Heart right ventricle (tissue), 16 donors: ENCODE measurements around the gene ATP1A2. TPM values are rescaled to one million over a fixed set of nuclear protein-coding genes. Genes with fewer than 3 reads are reported as not detected.

Experiments
- ATAC-seq, 8 donors: fragments of 200-7000 bp; cut with Tn5 transposase; one replicate each; pipeline ENCODE4 v1.9.1; 2020; ENCODE audit warnings: mild to moderate bottlenecking in 8 of 8, moderate library complexity in 8 of 8, moderate number of reproducible peaks in 1 of 8
- DNase-seq, 2 donors: peaks; one replicate each; pipeline ENCODE4 v3.0.0-alpha.2; 2020
- H3K27ac ChIP-seq, 10 donors: fragments of 200-600 bp; sonication (generic) in 2 of 10; one replicate each; pipeline versions ENCODE4 v1.5.0 to v1.8.0; 2020 to 2022; ENCODE audit warnings: mild to moderate bottlenecking in 3 of 10
- H3K27me3 ChIP-seq, 7 donors: fragments of 200-600 bp; one replicate each; pipeline ENCODE4 v1.8.0; 2021 to 2022; ENCODE audit warnings: mild to moderate bottlenecking in 2 of 7
- H3K36me3 ChIP-seq, 9 donors: fragments of 200-600 bp; sonication (generic) in 1 of 9; one replicate each; pipeline versions ENCODE4 v1.5.0 to v1.8.0; 2020 to 2022; ENCODE audit warnings: mild to moderate bottlenecking in 2 of 9
- H3K4me1 ChIP-seq, 9 donors: fragments of 200-600 bp; sonication (generic) in 1 of 9; one replicate each; pipeline versions ENCODE4 v1.5.0 to v1.8.0; 2020 to 2022; ENCODE audit warnings: mild to moderate bottlenecking in 4 of 9
- H3K4me3 ChIP-seq, 10 donors: fragments of 200-600 bp; sonication (generic) in 2 of 10; one replicate each; pipeline versions ENCODE4 v1.5.0 to v1.8.0; 2020 to 2022; ENCODE audit warnings: mild to moderate bottlenecking in 7 of 10, moderate library complexity in 2 of 10
- H3K9me3 ChIP-seq, 11 donors: fragments of 200-600 bp in 10 of 11; sonication (generic) in 2 of 11; one replicate each; pipeline versions ENCODE4 v1.5.0 to v1.8.0; 2013 to 2022; ENCODE audit warnings: mild to moderate bottlenecking in 2 of 11, control low read depth in 1 of 11, moderate library complexity in 1 of 11
- WGBS, 2 donors: extraction: QIAGEN DNeasy Blood & Tissue Kit; methylation state at CpG; one replicate each; pipeline ENCODE4 v1.1.7; 2013; ENCODE audit warnings: inconsistent platforms in 1 of 2; 5-methylcytosine and 5-hydroxymethylcytosine counted together
- intact Hi-C, 10 donors: fragments of 100-400 bp; cut with DNase I; formaldehyde crosslinking; loops; one replicate each; pipeline versions ENCODE4 v1.11.1 to v1.14.2; 2022
- polyA plus RNA-seq, 2 donors: library from polyadenylated mRNA; stranded (reverse); fragments of 200-250 nt; gene quantifications; one replicate each; pipeline ENCODE4 v1.2.3, GENCODE V29; 2013
- total RNA-seq, 10 donors: library from RNA; stranded (reverse); fragmentation: NEBNext Ultra II Directional in 3 of 10; extraction: Animal tissue kit (Norgen Biotek cat#: 25700) in 3 of 10; gene quantifications; one replicate each; pipeline versions ENCODE4 v1.2.1 to v1.2.4, GENCODE V29; 2021 to 2023
- TF ChIP-seq, protein P1 (sequence below), 9 donors: fragments of 200-600 bp; sonication (generic) in 2 of 9; IDR thresholded peaks; one replicate each; pipeline versions ENCODE4 v1.5.0 to v1.8.0; 2021 to 2022; ENCODE audit warnings: antibody characterized with exemption in 9 of 9, mild to moderate bottlenecking in 5 of 9, moderate library complexity in 1 of 9
- donor health status: Arrhythmogenic right ventricular cardiomyopathy.
- donor health status: ischemic (EF 13 %, LVEDD 7.1; RV severe dilation, severe dysfunction).
- donor health status: healthy with polysubstance abuse.
- donor health status: DM: no; HTN: yes; CAD: no.
- donor health status: DM: no; HTN: no; CAD: no.
- donor health status: ischemic (EF 25% LVEDD 6.9; RV normal size, moderate dysfunction).
- donor health status: ischemic (EF 25% LVEDD 5.7; RV mildly dilated, moderate dysfunction).
- donor health status: healthy.
- donor health status: DM: yes; HTN: yes; CAD: no.
- donor health status: Ischemic cardiomyopathy.
- donor health status: ischemic (EF 35%, LVEDD 5.7; RV mildly dilated, moderate dysfunction).
- donor health status: nonischemic (EF 11% LVEDD 7.7; RV severe dilation, severe dysfunction).
- donor health status: DM: yes; HTN: yes; CAD: no.
- donor health status: PGD.
- donor health status: ischemic (EF 29% LVEDD 5.4; RV normal size, mild dysfunction).
- donor health status: nonischemic (EF 23%, LVEDD 6.1; RV moderate dilation, normal function).

Gene ATP1A2
- total and polyA plus RNA-seq, 12 donors: 14.2 to 342 (median 190) TPM

- TF ChIP-seq, protein P1, sequence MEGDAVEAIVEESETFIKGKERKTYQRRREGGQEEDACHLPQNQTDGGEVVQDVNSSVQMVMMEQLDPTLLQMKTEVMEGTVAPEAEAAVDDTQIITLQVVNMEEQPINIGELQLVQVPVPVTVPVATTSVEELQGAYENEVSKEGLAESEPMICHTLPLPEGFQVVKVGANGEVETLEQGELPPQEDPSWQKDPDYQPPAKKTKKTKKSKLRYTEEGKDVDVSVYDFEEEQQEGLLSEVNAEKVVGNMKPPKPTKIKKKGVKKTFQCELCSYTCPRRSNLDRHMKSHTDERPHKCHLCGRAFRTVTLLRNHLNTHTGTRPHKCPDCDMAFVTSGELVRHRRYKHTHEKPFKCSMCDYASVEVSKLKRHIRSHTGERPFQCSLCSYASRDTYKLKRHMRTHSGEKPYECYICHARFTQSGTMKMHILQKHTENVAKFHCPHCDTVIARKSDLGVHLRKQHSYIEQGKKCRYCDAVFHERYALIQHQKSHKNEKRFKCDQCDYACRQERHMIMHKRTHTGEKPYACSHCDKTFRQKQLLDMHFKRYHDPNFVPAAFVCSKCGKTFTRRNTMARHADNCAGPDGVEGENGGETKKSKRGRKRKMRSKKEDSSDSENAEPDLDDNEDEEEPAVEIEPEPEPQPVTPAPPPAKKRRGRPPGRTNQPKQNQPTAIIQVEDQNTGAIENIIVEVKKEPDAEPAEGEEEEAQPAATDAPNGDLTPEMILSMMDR (IDR thresholded peaks at IDR 0.05): no peak
- Histone ChIP-seq H3K27ac (peak overlapping the region; percentile 13 to 88 (median 70)), H3K4me3 (no peak overlapping the region), H3K4me1 (peaks cover 0 to 88% (median 48%) of the 10 kb centered on the region in 9 donors), H3K27me3 (no peaks in the 10 kb centered on the region), H3K9me3 (no peaks in the 10 kb centered on the region), H3K36me3 (peaks cover 0 to 88% (median 4%) of the 10 kb centered on the region in 9 donors)
- intact Hi-C loops: no loop called here
- ATAC-seq: no peak
- DNase-seq: no peak
- WGBS, 2 donors: 91 to 94% methylated on average over 5 of the region's 5 CpGs
Measured at GRCh38 chr1:160129046-160129445, 13.5 kb downstream of the ATP1A2 start.

- ATAC-seq: no peak
- no peak for DNase-seq
Measured at GRCh38 chr1:160129558-160129957, 14.0 kb downstream of the ATP1A2 start.

GRCh38 chr1:160129966-160130365 lies 14.4 kb downstream of the ATP1A2 start:
- WGBS, 2 donors: 86 to 88% methylated on average over 11 of the region's 11 CpGs
- no peak overlapping the region for H3K4me3 ChIP-seq
- TF ChIP-seq, protein P1 (IDR thresholded peaks at IDR 0.05): no peak

More at GRCh38 chr1:160129558-160129957, 14.0 kb downstream of the ATP1A2 start:
- H3K4me3 ChIP-seq: no peak overlapping the region
- 89 to 95% methylated on average over 3 of the region's 3 CpGs for WGBS, 2 donors
- intact Hi-C loops: no loop called here
- TF ChIP-seq, protein P1 (IDR thresholded peaks at IDR 0.05): no peak
- no peaks in the 10 kb centered on the region for H3K9me3 ChIP-seq
- peaks cover 0 to 83% (median 45%) of the 10 kb centered on the region in 9 donors for H3K4me1 ChIP-seq
- peak overlapping the region in 9 of 10 donors; percentile 13 to 88 (median 70) for H3K27ac ChIP-seq
- no peaks in the 10 kb centered on the region for H3K27me3 ChIP-seq
- H3K36me3 ChIP-seq: peaks cover 0 to 87% (median 4%) of the 10 kb centered on the region in 9 donors

GRCh38 chr1:160130486-160130885 lies 14.9 kb downstream of the ATP1A2 start:
- H3K4me1 ChIP-seq: peaks cover 0 to 74% (median 36%) of the 10 kb centered on the region in 9 donors
- no peak for DNase-seq
- intact Hi-C loops: no loop called here
- TF ChIP-seq, protein P1 (IDR thresholded peaks at IDR 0.05): no peak
- H3K36me3 ChIP-seq: peaks cover 0 to 87% (median 4%) of the 10 kb centered on the region in 9 donors
- H3K27me3 ChIP-seq: no peaks in the 10 kb centered on the region
- H3K27ac ChIP-seq: peak overlapping the region in 9 of 10 donors; percentile 65 to 88 (median 83)
- no peak overlapping the region for H3K4me3 ChIP-seq
- WGBS, 2 donors: 84 to 88% methylated on average over 5 of the region's 5 CpGs
- ATAC-seq: no peak
- no peaks in the 10 kb centered on the region for H3K9me3 ChIP-seq

More at GRCh38 chr1:160129966-160130365, 14.4 kb downstream of the ATP1A2 start:
- H3K9me3 ChIP-seq: no peaks in the 10 kb centered on the region
- ATAC-seq (no peak), DNase-seq (no peak)
- H3K27me3 ChIP-seq: no peaks in the 10 kb centered on the region
- peaks cover 0 to 79% (median 41%) of the 10 kb centered on the region in 9 donors for H3K4me1 ChIP-seq
- intact Hi-C loops: no loop called here
- H3K27ac ChIP-seq: peak overlapping the region in 8 of 10 donors; percentile 1 to 88 (median 82)
- H3K36me3 ChIP-seq: peaks cover 0 to 87% (median 4%) of the 10 kb centered on the region in 9 donors
